Brain microvascular endothelial cell (primary cell): ENCODE results near the gene RASL12.

Source experiments
- DNase-seq: peaks from one replicate; pipeline ENCODE4 v3.0.0-alpha.2; 2020
- H3K27ac ChIP-seq: fragments of 250-450 bp; sonication (Bioruptor Pico); 2 replicates; pipeline ENCODE4 v1.5.1; 2020; ENCODE audit warnings: mild to moderate bottlenecking, moderate library complexity
- H3K27me3 ChIP-seq: fragments of 250-450 bp; sonication (Bioruptor Pico); replicated peaks from 2 replicates; pipeline ENCODE4 v1.5.1; 2020; ENCODE audit warnings: mild to moderate bottlenecking
- H3K36me3 ChIP-seq: fragments of 250-450 bp; sonication (Bioruptor Pico); replicated peaks from 2 replicates; pipeline ENCODE4 v1.5.1; 2020; ENCODE audit warnings: mild to moderate bottlenecking
- H3K4me3 ChIP-seq: 2 replicates; pipeline ENCODE4 v1.5.1; 2011; ENCODE audit warnings: low read depth, mild to moderate bottlenecking, control low read depth, low read length, moderate library complexity
- CTCF ChIP-seq: IDR thresholded peaks from 2 replicates; pipeline ENCODE4 v1.5.1; 2011; ENCODE audit warnings: low read depth, mild to moderate bottlenecking, moderate library complexity, low read length, control low read depth, inconsistent platforms; ENCODE audit errors: missing control alignments
- in situ Hi-C: cut with HindIII; loops from 2 replicates; pipeline ENCODE4 v1.10.0; 2017; ENCODE audit warnings: low sequenced_read_pairs, low pct_ligation_motif_present

The RASL12 gene

GRCh38 chr15:65056868-65057548 is 10.8 kb downstream of the RASL12 start:
- no peaks in the 10 kb centered on the region for H3K36me3 ChIP-seq
- H3K27me3 ChIP-seq: no peaks in the 10 kb centered on the region
- H3K4me3 ChIP-seq: no peak overlapping the region
- TF ChIP-seq CTCF: no peak
- in situ Hi-C loops: no loop called here
- peak; percentile 17 for DNase-seq
- no peak overlapping the region for H3K27ac ChIP-seq

DNA sequence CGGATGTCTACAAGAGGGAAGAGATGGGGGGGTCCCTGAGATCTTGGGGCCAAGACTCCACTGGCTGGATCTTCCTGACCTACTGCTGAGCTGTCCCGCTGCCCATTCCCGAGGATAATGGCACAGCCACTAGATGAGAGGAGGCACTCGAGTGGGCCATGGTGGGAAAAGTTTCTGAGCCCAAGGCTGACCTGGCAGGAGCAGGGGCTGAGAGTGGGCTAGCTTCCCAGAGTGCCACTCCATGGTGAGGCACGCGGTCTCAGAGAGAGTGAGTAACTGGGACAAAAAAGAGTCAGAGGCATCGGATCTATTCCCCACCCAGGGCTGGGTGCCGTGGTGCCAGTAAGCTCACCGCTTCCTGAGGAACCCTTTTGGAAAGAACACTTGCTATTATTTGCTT is 11.7 kb downstream of the RASL12 start:
- no peak for DNase-seq
- no peaks in the 10 kb centered on the region for H3K36me3 ChIP-seq
- H3K27me3 ChIP-seq: no peaks in the 10 kb centered on the region
- no peak for TF ChIP-seq CTCF
- in situ Hi-C loops: no loop called here
- no peak overlapping the region for H3K4me3 ChIP-seq
- no peak overlapping the region for H3K27ac ChIP-seq

DNA sequence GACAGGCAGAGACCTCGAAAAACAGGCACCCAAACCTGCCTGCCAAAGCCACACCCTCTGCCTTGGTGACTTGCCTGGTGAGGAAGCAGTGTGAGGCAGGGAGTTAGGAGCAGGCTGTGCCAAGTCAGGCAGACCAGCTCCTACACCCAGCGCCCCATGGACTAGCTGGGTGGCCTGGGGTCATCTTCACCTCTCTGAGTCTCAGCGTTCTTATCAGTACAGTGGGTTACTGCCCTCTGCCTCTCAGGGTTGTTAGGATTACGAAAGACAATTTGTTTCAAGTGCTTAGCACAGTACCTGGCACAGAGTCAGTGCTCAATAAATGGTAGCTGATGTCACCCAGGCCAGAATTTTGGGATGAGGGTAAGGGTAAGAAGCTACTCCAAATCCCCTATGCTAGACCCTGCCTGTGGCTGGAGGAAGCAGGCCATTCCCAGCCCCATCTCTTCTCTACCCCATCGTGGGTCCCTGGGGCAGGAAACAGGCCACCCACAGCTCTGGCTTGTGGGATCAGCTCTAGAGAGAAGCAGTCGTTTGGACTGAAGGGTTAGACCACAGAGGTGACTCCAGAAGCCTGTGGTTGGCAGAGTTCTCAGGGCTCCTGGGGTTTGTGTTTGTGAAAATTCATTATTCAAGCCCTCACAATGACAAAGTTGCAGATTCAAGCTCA is 12.5 kb downstream of the RASL12 start:
- no peaks in the 10 kb centered on the region for H3K27me3 ChIP-seq
- TF ChIP-seq CTCF: no peak
- no peak overlapping the region for H3K27ac ChIP-seq
- DNase-seq: peak; percentile 20
- in situ Hi-C loops: no loop called here
- no peak overlapping the region for H3K4me3 ChIP-seq
- H3K36me3 ChIP-seq: no peaks in the 10 kb centered on the region

- in situ Hi-C loops: no loop called here
Observed at GRCh38 chr15:65054333-65055200, 13.2 kb downstream of the RASL12 start.

GRCh38 chr15:65052956-65053355 is 14.8 kb downstream of the RASL12 start:
- DNase-seq: no peak
- Histone ChIP-seq H3K27ac (no peak overlapping the region), H3K4me3 (no peak overlapping the region), H3K27me3 (no peaks in the 10 kb centered on the region), H3K36me3 (no peaks in the 10 kb centered on the region)
- TF ChIP-seq CTCF: no peak
- in situ Hi-C loops: no loop called here

More at GRCh38 chr15:65054333-65055200, 13.2 kb downstream of the RASL12 start:
- H3K36me3 ChIP-seq: no peaks in the 10 kb centered on the region
- no peak overlapping the region for H3K27ac ChIP-seq
- DNase-seq: peak; percentile 69
- peak; percentile 99 for TF ChIP-seq CTCF
- H3K4me3 ChIP-seq: no peak overlapping the region
- H3K27me3 ChIP-seq: no peaks in the 10 kb centered on the region
